Measurements from ENCODE around the gene POLDIP2.

The POLDIP2 gene

DNA sequence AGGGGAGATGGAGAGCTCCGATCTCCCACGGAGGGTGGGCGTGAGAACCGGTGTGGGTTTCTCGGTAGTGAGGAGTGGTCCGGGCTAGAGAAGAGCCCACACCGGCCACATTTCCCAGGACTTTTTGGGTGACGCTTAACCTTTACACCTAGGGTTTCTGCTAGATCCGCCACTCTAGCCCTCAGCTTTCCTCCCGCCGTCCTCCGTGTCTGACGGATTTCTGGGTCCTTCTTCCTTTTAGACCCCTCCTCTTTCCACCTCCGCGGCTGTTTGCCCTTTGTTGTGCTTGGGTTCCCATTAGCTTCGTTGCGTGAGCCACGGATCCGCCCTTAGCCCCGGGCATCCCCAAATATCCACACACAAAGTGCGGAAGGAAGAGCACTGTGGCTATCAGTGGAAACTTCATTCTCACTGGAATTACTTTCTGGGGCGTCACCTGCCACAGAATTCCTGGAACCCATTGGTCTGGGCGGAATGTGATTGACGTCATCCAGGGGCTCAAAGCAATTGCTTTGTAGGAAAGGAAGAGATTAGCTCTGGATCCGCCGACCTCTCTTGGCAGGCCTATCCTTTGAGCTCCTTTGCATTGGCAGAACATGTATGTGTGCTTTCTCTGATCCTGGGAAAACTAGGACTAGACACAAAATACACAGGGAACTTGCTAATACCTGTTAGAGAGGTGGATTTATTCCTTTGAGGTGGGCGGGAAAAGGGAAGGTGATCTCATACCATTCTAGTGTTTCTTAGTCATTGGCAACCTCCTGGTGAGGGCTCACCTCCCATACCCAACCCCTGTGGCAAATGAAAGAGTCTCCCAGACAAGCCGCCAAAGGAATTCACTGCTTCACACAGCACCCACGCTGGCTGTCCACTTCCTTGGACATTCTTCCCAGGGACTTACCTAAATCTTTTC, 21.1 kb downstream of the POLDIP2 start:
- DNase-seq (ENCODE audit: low spot score) = peak; percentile 58

DNA sequence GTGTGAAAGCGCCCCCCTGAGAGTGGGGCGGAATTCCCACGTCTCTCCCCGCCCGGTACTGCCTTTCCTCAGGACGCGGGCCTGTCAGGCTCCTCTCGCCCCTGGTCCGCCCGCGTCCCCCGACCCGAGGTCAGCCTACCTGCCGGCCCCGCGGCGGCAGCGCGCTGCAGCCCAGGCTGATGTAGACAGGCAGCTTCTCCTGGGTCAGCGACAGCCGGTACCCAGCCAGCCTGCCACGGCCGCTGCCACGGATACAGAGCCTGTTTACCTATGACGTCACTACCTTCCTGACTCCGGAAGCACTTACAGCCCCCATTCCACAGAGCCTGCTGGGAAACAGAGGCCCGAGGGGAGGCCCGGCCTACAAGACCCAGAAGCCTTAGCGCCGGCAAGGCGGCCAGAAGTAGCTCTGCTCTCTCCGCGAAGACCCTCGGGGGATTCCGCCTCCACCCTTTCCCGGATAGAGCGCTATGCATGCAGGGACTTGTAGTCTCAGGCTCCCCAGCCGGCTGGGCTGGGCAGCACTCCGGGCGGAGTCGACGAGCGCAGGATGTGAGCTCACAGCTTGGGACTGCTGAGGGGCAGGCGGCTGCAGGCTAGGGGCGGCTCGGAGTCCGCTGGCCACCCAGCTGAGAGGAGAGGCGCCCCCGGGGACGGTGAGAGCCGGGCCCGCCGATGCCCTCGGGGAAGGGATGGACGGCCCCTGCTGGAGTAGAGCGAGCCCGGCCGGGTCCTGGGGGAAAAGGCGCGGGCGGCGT, 21.9 kb downstream of the POLDIP2 start, which contains the start of the genes IFT20 and TNFAIP1:
Gene IFT20 (minus strand): TSS at position 272 of the 758 bp plus-strand sequence. CDS start 3,487 bp downstream, outside the sequence.
Gene TNFAIP1 (plus strand): TSS at position 561 of the 758 bp plus-strand sequence. CDS start 3,761 bp downstream, outside the sequence.
- DNase-seq (ENCODE audit: low spot score) = peak; percentile 87

DNA sequence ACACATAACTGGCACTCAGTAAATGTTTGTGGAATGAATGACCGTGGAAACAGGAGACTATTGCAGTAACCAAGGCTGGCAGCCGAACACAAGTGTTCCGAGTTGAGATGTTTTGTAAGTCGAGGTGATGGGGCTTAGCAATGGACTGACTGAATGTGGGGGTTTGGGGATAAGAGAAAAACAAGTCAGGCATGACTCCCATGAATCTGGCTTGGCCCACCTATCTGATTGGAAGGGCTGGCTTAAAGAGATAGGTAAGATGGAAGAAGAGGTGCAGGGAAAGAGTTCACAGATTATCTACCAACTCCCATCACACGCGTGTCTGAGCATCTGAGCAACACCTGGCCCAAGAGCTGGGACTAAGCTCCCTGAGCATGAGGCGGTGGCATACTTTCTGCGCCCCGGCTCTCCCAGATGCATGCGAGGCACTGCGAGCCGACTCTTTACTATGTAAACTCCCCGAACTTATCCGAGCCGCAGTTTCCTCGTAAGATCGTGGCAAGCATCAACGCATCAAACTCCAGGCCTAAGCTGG, 22.6 kb downstream of the POLDIP2 start:
- DNase-seq (ENCODE audit: low spot score) = no peak

DNA sequence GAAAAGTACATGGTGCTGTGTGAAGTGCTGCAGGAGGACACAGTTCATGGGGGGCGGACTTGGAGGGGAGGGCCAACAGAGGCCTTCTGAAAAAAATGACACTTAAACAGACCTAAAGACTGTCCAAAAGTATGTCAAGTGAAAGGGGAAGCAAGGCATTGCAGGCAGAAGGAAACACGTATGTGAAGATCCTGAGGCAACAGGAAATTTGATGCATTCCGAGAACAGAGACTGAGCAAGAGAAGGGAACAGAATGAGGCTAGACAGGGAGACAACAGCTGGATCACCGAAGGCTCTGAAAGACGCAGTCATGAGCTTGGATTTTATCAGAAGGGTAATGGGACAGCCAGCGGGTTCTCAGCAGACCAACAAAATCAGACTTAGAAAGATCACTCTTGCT, 23.2 kb downstream of the POLDIP2 start:
- DNase-seq (ENCODE audit: low spot score) = no peak

DNA sequence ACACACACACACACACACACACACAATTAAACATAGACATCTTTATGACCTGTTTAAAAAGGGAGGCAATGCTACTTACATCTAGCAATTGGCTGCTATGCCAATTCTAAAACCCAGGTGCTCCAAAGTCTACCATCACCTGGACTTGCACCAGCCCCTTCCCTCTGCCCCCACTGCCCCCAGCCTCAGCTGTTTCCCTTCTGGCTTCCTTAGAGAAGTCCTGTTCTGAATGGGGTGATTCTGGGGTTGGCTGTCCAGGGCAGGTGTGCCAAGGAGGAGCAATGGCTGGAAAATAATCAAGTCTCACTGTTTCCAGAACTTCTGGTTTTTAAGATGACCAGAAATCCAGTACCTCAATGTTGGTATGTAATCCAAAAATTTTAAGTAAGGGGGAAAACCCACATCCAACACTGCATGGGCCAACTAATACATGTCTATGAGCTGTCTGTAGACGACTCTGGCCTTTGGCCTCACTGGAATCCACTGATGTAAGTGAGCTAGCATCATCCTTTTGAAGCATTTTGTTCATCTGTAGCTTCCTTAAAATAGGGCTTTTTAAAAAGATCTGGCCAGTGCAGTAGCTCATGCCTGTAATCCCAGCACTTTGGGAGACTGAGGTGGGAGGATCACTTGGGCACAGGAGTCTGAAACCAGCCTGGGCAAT, 24.1 kb downstream of the POLDIP2 start:
- no peak for DNase-seq (ENCODE audit: low spot score)

DNA sequence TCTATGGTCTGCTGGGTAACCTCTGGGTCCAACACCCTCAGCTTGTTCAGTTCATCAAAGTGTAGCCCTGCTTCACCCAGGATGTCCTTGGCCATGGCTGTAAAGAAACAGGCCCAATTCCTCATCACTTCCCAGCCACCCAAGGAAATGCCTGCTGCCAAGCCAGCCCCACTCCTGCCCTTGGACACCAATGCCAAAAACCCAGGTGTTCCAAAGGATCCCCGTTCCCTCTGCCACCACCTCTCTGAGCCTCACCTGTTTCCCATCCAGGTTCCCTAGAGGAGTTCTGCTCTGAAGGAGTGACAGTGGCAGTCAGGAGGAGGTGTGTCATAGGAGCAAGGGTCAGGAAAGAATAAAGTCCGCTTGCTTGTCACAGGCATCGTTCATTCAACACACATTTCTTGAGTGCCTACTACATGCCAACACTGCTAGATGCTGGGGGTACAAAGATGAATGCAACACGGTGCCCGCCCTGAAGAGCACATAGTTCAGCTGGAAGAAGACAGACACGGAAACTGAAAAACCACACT, 25.4 kb downstream of the POLDIP2 start:
- no peak for DNase-seq (ENCODE audit: low spot score)

DNA sequence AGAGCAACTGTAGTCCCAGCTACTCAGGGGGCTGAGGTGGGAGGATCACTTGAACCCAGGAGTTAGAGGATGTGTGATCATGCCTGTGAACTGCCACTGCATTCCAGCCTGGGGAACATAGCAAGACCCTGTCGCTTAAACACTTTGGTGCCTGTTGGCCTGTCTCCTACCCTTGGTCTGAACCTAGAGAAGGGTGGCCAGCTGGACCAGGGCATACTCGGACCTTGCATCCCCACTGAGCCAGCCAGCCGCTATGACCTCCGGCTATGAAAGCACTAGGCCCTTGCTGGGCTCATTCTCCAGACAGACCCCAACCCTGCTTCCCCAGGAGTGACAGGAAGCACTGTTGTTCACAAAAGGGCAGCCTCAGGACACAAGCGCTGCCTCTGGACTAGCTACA, 26.7 kb downstream of the POLDIP2 start:
- no peak for DNase-seq (ENCODE audit: low spot score)

DNA sequence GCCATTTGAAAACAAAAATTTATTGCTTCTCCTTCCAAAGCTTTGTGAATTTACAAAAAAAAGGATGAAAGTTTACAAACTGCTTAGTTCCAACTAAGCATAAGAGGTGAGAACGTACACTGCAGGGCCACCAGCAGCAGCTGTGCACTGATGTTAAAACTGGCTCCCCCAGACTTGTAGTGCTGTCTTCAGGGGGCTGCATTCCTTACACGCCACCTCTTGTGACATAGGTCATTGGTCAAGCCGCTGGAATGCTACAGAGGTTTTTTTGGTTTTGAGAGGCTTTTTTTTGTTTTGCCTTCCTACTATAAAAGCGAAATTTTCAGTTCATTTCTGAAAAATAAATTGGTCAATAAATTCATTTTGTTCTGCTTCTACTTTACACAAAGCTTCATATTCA, 29.0 kb downstream of the POLDIP2 start:
- DNase-seq (ENCODE audit: low spot score) = no peak

DNA sequence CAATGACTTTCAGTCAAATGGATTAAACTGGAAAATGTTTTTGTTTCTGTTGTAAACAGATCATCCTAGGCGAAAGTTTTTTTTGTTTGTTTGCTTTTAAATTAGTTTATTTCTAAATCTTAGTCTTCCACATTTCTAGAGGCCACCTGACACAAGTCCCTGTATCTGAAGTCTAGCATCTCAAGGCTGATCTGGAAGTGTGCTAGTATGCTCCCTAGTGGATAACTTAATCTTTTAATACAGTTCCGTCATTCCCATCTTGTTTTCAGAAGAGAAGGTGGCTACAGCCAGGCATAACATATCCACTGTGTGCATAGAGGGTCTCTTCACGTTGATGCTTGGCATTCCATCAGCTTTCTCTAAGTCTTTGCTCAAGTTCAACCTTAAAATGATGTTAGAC, 29.6 kb downstream of the POLDIP2 start:
- no peak for DNase-seq (ENCODE audit: low spot score)

DNA sequence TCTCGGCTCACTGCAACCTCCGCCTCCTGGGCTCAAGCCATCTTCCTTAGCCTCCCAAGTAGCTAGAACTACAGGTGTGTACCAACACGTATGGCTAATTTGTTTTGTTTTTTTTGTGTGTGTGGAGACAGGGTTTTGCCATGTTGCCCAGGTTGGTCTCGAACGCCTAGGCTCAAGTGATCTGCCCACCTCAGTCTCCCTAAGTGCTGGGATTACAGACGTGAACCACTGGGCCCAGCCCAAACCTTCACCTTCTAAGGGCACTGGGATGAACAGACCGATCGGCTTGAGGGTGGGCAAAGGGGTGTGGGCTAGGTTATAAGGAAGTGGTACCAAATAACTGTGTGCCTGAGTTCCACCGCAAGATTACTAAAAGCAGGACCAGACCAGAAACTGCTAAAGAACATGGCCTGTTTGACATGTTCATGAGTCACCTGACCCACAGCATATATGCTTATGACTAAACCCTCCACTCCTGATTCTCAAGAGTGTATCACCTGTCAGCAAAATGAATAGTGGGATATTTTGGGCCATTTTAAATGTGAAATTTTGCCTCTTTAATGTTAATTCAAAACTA, 30.2 kb downstream of the POLDIP2 start:
- no peak for DNase-seq (ENCODE audit: low spot score)

DNA sequence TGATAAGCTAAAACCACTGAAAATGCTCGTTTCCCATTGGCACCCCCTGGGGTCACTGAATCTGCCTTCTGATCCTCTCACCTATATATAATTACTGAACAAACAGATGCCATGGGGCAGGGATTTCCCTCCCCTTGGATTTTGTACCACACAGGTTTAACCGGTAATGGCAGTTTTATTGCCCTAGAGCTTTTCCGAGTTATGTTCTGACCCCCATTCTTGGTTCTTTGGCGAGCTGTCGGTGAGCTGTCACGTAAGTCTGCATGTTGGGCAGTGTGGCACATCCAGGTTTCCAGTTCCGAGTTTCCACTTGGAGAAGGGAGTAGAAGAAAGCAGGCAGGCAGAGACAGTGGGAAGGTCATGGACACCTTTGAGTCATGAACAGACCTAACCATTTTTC, 31.2 kb downstream of the POLDIP2 start:
- no peak for DNase-seq (ENCODE audit: low spot score)

DNA sequence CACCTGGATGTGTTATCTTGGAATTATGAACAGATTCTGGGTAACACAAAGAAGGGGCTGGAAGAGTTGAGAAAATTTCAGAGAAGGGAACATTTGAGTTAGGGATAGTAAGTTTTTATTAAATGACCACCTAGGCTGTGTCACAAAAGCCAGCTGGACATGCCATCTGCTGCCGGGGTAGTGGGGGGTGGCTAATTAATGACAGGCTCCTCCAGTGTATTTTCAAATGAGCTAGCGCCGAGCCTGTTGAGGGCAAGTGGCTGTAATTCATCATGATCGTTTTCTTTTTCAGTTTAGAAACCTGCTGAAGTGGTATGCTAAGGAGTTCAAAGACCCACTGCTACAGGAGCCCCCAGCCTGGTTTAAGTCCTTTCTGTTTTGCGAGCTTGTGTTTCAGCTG, 32.1 kb downstream of the POLDIP2 start:
- DNase-seq (ENCODE audit: low spot score) = no peak

DNA sequence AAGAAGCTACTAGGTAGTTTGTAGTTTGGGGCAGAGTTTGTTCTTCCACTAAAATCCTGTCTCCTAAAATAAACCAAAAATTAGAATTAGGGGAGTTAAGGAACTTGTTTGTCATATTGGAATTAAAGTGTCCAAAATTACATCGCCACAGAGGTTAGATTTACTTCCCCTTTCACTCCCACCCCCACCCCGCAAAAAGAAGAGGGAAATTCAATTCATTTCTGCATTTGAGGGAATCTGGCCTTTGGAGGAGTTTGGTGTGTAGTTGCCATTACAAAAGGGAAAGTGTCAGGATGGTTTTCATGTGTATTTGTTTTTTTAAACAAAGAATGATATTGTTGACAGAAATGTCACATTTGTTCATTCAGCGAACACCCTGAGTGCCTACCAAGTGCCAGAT, 32.5 kb downstream of the POLDIP2 start:
- no peak for DNase-seq (ENCODE audit: low spot score)

DNA sequence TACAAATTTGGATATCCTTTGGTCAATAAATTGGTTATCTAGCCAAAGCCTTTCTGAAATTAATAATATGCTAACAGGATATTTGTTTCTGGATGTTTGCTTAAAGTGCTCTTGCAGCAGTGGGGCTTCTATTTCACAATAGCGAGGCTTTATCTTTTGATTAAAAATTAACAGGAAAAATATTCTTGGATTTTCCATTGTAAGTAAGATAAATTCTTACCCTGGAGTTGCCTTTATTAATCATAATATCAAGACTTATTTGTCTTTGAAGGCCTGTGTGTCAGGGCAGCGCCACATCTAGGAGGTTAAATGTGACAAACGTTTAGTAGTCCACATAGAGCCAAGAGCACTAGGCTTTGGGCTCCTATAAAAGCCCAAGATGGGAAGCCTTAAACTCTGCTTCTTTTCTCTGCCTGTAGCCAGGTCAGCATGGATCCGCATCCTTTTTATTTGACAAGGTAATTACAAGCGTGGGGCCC, 33.0 kb downstream of the POLDIP2 start:
- DNase-seq (ENCODE audit: low spot score) = no peak

DNA sequence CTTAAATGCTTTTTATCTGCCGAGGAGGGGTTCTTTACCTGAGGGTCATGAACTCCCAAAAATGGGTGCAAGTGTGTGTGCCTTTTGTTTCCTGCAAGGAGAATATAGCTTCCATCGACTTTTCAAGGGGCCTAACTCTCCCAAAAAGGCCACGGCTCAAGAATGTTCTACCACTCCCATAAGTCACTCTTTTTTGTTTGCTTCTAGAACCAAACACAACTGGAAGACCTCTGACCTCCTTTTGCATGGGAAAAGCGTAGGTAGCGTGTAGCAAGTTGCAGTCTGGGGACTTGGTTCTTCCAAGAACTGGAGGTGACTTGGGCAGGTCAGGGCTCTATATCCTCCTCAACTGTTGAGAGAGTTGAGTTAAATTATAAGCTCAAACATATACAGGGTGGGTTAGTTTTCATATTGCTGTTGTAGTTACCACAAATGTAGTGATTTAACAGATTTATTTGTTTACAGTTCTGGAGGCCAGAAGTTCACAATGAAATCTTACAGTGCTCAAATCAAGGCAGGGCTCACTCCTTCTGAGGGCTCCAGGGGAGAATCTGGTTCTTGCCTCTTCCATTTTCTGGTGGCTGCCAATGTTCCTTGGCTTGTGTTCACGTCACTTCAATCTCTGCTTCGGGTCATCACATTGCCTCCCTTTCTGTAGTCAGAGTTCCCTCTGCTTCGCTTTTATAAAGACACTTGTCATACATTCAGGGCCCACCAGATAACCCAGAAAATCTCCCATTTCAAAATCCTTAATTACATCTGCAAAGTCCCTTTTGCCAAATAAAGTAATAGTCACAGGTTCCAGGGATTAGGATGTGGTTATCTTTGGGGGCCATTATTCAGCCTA, 36.9 kb downstream of the POLDIP2 start:
- no peak for DNase-seq (ENCODE audit: low spot score)

DNA sequence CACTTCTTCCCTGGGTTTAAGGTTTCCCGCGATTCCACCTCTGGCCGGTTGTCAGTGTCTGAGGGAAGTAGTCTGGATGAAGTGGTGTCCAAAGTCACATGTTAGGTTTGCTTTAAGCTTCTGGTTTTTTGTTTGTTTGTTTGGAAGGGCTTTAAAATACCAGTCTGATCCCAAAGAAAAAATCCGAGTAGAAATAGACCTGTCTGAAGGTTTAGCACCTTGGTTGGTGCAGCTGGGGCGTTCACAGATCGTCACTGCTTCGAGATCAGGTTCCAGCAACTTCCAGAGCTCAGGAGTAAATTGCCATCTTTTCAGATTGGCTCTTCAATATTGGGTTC, 37.8 kb downstream of the POLDIP2 start:
- no peak for DNase-seq (ENCODE audit: low spot score)

DNA sequence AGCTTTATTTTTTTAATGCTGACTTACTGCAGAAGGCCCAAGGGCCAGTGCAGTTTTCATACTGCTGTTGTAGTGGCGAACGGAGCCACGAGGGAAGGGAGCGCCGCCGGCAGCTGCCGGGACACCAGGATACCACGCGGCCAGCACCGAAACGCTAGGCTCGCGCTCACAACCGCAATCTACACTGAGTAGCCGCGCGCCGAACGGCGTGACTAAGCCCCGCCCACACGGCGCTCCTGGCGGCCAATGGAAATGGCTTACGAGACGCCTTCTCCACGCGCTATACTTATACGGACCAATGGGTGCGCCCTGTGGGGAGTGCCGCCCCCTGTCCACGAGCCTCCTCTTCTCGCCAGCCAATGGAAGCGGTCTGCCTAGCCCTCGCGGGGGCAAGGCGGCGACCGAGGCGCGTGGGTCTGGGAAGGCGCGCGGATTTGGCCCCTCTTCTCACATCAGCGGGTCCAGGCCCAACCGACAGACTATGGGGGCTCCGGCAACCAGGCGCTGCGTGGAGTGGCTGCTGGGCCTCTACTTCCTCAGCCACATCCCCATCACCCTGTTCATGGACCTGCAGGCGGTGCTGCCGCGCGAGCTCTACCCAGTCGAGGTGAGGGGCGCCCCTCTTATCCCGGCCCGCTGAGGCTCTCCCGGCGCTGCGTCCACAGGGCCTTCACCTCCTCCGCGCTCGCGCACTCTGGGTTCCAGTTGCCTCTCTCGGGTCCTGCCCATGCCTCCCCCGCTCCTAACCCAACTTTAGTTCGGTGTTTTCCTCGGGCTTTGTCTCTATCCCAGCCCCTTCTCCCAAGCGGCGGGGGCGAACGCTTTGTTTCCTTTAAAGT, 38.3 kb downstream of the POLDIP2 start, which contains the start of gene TMEM97:
Gene TMEM97 (plus strand): TSS at position 442 of the 839 bp plus-strand sequence. CDS start 40 bp downstream, at position 482.
- DNase-seq (ENCODE audit: low spot score) = peak; percentile 96

DNA sequence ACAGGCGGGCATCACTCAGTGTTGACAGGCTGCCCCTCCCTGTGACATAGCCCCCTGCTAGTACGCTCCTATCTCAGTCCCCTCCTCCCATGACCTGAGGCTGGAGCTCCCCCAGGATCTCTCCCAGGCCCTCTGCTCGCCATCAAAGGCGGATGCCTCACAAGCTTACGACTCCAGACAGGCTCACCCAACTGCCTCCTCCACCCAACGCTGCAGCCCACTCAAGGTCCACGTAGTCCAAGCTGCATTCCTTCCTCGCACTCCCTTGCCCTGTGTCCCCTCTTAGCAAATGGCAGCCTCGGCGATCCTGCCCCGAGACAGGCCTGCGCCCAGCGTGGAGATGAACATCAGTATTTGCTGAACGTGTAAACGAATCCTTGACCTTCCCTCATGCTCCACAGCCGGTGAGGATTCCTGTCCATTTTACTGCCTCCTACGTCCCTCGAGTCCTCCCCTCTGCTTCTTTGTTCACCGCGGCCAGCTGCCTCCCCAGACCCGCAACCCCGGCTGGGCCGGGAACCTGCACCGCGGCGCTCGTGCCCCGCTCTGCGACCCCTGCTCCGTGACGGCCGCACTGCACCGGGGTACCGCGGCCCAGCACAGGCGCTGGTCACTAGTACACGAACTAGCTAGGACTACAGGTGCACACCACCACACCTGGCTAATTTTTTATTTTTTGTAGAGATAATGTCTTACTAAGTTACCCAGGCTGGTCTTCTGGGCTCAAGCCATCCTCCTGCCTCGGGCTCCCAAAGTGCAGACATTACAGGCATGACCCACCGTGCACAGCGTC, 39.2 kb downstream of the POLDIP2 start:
- DNase-seq (ENCODE audit: low spot score) = peak; percentile 32
